ENCODE measurements around the gene ZNF70.

GRCh38 chr22:23786261-23786710, 35.4 kb upstream of the ZNF70 start:
- TF ChIP-seq, protein P1, sequence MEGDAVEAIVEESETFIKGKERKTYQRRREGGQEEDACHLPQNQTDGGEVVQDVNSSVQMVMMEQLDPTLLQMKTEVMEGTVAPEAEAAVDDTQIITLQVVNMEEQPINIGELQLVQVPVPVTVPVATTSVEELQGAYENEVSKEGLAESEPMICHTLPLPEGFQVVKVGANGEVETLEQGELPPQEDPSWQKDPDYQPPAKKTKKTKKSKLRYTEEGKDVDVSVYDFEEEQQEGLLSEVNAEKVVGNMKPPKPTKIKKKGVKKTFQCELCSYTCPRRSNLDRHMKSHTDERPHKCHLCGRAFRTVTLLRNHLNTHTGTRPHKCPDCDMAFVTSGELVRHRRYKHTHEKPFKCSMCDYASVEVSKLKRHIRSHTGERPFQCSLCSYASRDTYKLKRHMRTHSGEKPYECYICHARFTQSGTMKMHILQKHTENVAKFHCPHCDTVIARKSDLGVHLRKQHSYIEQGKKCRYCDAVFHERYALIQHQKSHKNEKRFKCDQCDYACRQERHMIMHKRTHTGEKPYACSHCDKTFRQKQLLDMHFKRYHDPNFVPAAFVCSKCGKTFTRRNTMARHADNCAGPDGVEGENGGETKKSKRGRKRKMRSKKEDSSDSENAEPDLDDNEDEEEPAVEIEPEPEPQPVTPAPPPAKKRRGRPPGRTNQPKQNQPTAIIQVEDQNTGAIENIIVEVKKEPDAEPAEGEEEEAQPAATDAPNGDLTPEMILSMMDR (IDR thresholded peaks at IDR 0.05) = no peak
- no peak for TF ChIP-seq EZH2 (IDR thresholded peaks at IDR 0.05; ENCODE audit: borderline replicate concordance, insufficient read depth, low read depth, low read length, poor library complexity, severe bottlenecking)

All from B cell (primary cell).